ENCODE data around the gene ETHE1.
A peak's percentile ranks its signal among the peaks of the same experiment; 100 is the strongest.

The ETHE1 gene

GRCh38 chr19:43569657-43570056 lies 42.7 kb upstream of the ETHE1 start:
- TF ChIP-seq POLR2AphosphoS5 (IDR thresholded peaks at IDR 0.05; ENCODE audit: borderline replicate concordance, low read depth, low read length): no peak
- TF ChIP-seq EZH2 (IDR thresholded peaks at IDR 0.05): no peak
- no peak for TF ChIP-seq FOXP2 (optimal IDR thresholded peaks at IDR 0.05; ENCODE audit: control extremely low read depth, extremely low read length, insufficient read depth)
- Histone ChIP-seq H3K9me3 (ENCODE audit: low read depth, low read length) (no peaks in the 10 kb centered on the region), H3K27ac (no peak overlapping the region), H3K4me3 (no peak overlapping the region), H3K9ac (ENCODE audit: insufficient read length) (no peak overlapping the region), H3K36me3 (ENCODE audit: insufficient read depth, low read length) (no peaks in the 10 kb centered on the region; the same call in 1 of the 2 replicates)
- no peak for DNase-seq (ENCODE audit: low read depth, low spot score)

- Histone ChIP-seq H3K9ac (ENCODE audit: insufficient read length) (no peak overlapping the region), H3K36me3 (ENCODE audit: insufficient read depth, low read length) (peaks cover 12% of the 10 kb centered on the region; the same call in 1 of the 2 replicates), H3K4me3 (no peak overlapping the region), H3K27ac (no peak overlapping the region), H3K9me3 (ENCODE audit: low read depth, low read length) (no peaks in the 10 kb centered on the region)
- TF ChIP-seq POLR2AphosphoS5 (IDR thresholded peaks at IDR 0.05; ENCODE audit: borderline replicate concordance, low read depth, low read length) (no peak), EZH2 (IDR thresholded peaks at IDR 0.05) (no peak), FOXP2 (optimal IDR thresholded peaks at IDR 0.05; ENCODE audit: control extremely low read depth, extremely low read length, insufficient read depth) (no peak)
- no peak for DNase-seq (ENCODE audit: low read depth, low spot score)
Measured at GRCh38 chr19:43564800-43565199, 37.8 kb upstream of the ETHE1 start.

GRCh38 chr19:43563816-43564457 lies 36.9 kb upstream of the ETHE1 start:
- H3K27ac ChIP-seq: peak overlapping the region; percentile 46; the same call in 1 of the 2 replicates

GRCh38 chr19:43562698-43563241 lies 35.8 kb upstream of the ETHE1 start:
- peak; percentile 42 for DNase-seq (ENCODE audit: low read depth, low spot score)
- Histone ChIP-seq H3K9me3 (ENCODE audit: low read depth, low read length) (no peaks in the 10 kb centered on the region), H3K9ac (ENCODE audit: insufficient read length) (no peak overlapping the region), H3K4me3 (0 out of 2 replicates have a peak overlapping the region, but pooled peaks have one; percentile 28), H3K27ac (peak overlapping the region; percentile 62), H3K36me3 (ENCODE audit: insufficient read depth, low read length) (peaks cover 16% of the 10 kb centered on the region; the same call in 1 of the 2 replicates)
- TF ChIP-seq POLR2AphosphoS5 (IDR thresholded peaks at IDR 0.05; ENCODE audit: borderline replicate concordance, low read depth, low read length) (peak; percentile 16; the same call in 1 of the 2 replicates), EZH2 (IDR thresholded peaks at IDR 0.05) (no peak)

More at GRCh38 chr19:43563816-43564457, 36.9 kb upstream of the ETHE1 start:
- Histone ChIP-seq H3K9ac (ENCODE audit: insufficient read length) (no peak overlapping the region), H3K36me3 (ENCODE audit: insufficient read depth, low read length) (peaks cover 12% of the 10 kb centered on the region; the same call in 1 of the 2 replicates), H3K4me3 (peak overlapping the region; percentile 36; the same call in 1 of the 2 replicates), H3K9me3 (ENCODE audit: low read depth, low read length) (no peaks in the 10 kb centered on the region)
- no peak for TF ChIP-seq FOXP2 (optimal IDR thresholded peaks at IDR 0.05; ENCODE audit: control extremely low read depth, extremely low read length, insufficient read depth)
- TF ChIP-seq POLR2AphosphoS5 (IDR thresholded peaks at IDR 0.05; ENCODE audit: borderline replicate concordance, low read depth, low read length): no peak
- TF ChIP-seq EZH2 (IDR thresholded peaks at IDR 0.05): no peak
- no peak for DNase-seq (ENCODE audit: low read depth, low spot score)

- no peak for TF ChIP-seq FOXP2 (optimal IDR thresholded peaks at IDR 0.05; ENCODE audit: control extremely low read depth, extremely low read length, insufficient read depth)
- no peak for TF ChIP-seq EZH2 (IDR thresholded peaks at IDR 0.05)
- TF ChIP-seq POLR2AphosphoS5 (IDR thresholded peaks at IDR 0.05; ENCODE audit: borderline replicate concordance, low read depth, low read length): no peak
- H3K4me3 ChIP-seq: 0 out of 2 replicates have a peak overlapping the region, but pooled peaks have one; percentile 28
- no peaks in the 10 kb centered on the region for H3K9me3 ChIP-seq (ENCODE audit: low read depth, low read length)
- peaks cover 16% of the 10 kb centered on the region; the same call in 1 of the 2 replicates for H3K36me3 ChIP-seq (ENCODE audit: insufficient read depth, low read length)
- H3K27ac ChIP-seq: peak overlapping the region; percentile 62; the same call in 1 of the 2 replicates
- no peak overlapping the region for H3K9ac ChIP-seq (ENCODE audit: insufficient read length)
- DNase-seq (ENCODE audit: low read depth, low spot score): no peak
Measured at GRCh38 chr19:43562226-43562697, 35.3 kb upstream of the ETHE1 start.

GRCh38 chr19:43561139-43561970 lies 34.4 kb upstream of the ETHE1 start:
- DNase-seq (ENCODE audit: low read depth, low spot score): no peak
- Histone ChIP-seq H3K4me3 (no peak overlapping the region), H3K27ac (no peak overlapping the region), H3K36me3 (ENCODE audit: insufficient read depth, low read length) (peaks cover 16% of the 10 kb centered on the region; the same call in 1 of the 2 replicates), H3K9me3 (ENCODE audit: low read depth, low read length) (no peaks in the 10 kb centered on the region), H3K9ac (ENCODE audit: insufficient read length) (no peak overlapping the region)
- no peak for TF ChIP-seq EZH2 (IDR thresholded peaks at IDR 0.05)

GRCh38 chr19:43560687-43561086 lies 33.7 kb upstream of the ETHE1 start:
- peaks cover 16% of the 10 kb centered on the region; the same call in 1 of the 2 replicates for H3K36me3 ChIP-seq (ENCODE audit: insufficient read depth, low read length)
- TF ChIP-seq POLR2AphosphoS5 (IDR thresholded peaks at IDR 0.05; ENCODE audit: borderline replicate concordance, low read depth, low read length) (no peak), EZH2 (IDR thresholded peaks at IDR 0.05) (no peak), FOXP2 (optimal IDR thresholded peaks at IDR 0.05; ENCODE audit: control extremely low read depth, extremely low read length, insufficient read depth) (no peak)
- H3K9me3 ChIP-seq (ENCODE audit: low read depth, low read length): no peaks in the 10 kb centered on the region
- H3K9ac ChIP-seq (ENCODE audit: insufficient read length): no peak overlapping the region
- no peak overlapping the region for H3K4me3 ChIP-seq
- H3K27ac ChIP-seq: no peak overlapping the region
- DNase-seq (ENCODE audit: low read depth, low spot score): no peak

- no peak overlapping the region for H3K9ac ChIP-seq (ENCODE audit: insufficient read length)
- no peak for DNase-seq (ENCODE audit: low read depth, low spot score)
- no peak overlapping the region for H3K4me3 ChIP-seq
- TF ChIP-seq FOXP2 (optimal IDR thresholded peaks at IDR 0.05; ENCODE audit: control extremely low read depth, extremely low read length, insufficient read depth) (no peak), EZH2 (IDR thresholded peaks at IDR 0.05) (no peak), POLR2AphosphoS5 (IDR thresholded peaks at IDR 0.05; ENCODE audit: borderline replicate concordance, low read depth, low read length) (no peak)
- H3K9me3 ChIP-seq (ENCODE audit: low read depth, low read length): no peaks in the 10 kb centered on the region
- no peak overlapping the region for H3K27ac ChIP-seq
- peaks cover 27% of the 10 kb centered on the region; the same call in 1 of the 2 replicates for H3K36me3 ChIP-seq (ENCODE audit: insufficient read depth, low read length)
Measured at GRCh38 chr19:43555185-43555770, 28.3 kb upstream of the ETHE1 start.

Data from SK-N-MC (cell line).